Measurements from ENCODE around the gene ZNHIT2.

DNA sequence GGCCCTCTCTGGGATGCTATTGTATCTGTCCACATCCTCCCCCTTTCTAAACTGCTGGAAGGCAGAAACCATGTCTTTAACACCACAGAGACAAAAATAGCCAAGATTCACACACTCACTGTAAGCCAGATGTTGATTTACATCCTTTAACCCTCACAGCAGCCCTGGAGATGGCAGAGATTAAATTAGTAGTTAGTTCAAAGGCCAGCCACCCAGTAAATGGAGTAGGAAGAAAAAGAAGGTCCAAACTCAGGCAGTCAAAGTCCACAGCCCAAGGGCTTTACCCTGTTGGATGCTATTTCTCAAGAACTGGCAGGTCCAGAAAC is 2.1 kb upstream of the ZNHIT2 start:
- TF ChIP-seq, protein P1, sequence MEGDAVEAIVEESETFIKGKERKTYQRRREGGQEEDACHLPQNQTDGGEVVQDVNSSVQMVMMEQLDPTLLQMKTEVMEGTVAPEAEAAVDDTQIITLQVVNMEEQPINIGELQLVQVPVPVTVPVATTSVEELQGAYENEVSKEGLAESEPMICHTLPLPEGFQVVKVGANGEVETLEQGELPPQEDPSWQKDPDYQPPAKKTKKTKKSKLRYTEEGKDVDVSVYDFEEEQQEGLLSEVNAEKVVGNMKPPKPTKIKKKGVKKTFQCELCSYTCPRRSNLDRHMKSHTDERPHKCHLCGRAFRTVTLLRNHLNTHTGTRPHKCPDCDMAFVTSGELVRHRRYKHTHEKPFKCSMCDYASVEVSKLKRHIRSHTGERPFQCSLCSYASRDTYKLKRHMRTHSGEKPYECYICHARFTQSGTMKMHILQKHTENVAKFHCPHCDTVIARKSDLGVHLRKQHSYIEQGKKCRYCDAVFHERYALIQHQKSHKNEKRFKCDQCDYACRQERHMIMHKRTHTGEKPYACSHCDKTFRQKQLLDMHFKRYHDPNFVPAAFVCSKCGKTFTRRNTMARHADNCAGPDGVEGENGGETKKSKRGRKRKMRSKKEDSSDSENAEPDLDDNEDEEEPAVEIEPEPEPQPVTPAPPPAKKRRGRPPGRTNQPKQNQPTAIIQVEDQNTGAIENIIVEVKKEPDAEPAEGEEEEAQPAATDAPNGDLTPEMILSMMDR (IDR thresholded peaks at IDR 0.05), result no peak
- TF ChIP-seq POLR2A (IDR thresholded peaks at IDR 0.05) (no peak), EP300 (IDR thresholded peaks at IDR 0.05; ENCODE audit: low read depth) (no peak)
